ENCODE measurements around the gene FUT3. TPM values are rescaled to one million over a fixed set of nuclear protein-coding genes. Genes with fewer than 3 reads are reported as not detected.

FUT3 gene
- total and polyA plus RNA-seq, 2 of the 8 experiments (the other 6 are each of a cell fraction or from before 2014, with no cell fraction given), result 0.15 to 0.63 TPM

DNA sequence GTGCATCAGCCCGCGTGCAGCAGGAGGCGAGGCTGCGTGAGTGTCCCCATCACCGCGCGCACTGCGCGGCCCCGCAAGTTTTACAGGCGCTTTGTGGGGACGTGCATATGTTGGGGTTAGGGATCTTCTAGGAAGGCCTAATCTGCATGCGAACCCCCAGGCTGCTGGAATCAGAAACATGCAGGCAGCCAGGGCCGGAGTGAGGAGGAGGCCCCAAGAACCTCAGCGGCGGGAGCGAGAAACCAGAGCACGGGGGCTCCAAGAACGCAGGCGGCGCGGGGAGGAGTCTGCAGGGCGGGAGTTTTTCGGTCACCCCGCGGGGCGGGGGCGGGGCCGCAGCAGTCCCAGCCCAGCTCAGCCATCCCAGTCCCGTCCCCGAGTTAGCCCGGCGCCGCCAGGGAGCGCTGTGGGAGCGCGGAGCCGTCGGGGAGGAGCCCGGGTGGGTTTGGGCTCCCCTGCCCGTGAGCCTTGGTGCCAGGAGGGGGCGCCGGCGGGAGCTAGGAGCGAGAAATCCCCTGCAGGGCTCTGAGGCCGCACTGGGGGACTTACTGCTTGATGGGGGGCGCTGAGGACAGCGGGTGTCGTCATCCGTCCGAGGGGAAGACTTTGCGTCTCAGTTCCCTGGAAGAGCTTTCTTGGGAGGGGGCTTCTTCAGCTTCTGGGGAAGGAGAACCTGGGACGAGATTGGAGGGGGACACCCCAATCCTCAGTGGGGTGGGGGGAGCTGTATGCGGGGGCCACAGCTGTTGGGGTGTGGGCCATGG is 47.3 kb downstream of the FUT3 start (continued):
- TF ChIP-seq CHD7 (IDR thresholded peaks at IDR 0.05; ENCODE audit: insufficient replicate concordance, low read length), result no peak
- TF ChIP-seq RXRA (IDR thresholded peaks at IDR 0.05; ENCODE audit: insufficient read depth, low read depth, low read length), result no peak
- TF ChIP-seq RBBP5 (IDR thresholded peaks at IDR 0.05; ENCODE audit: borderline replicate concordance, low read depth, low read length), result 0 out of 2 replicates have a peak, but pooled peaks have one; percentile 28
- TF ChIP-seq ATF2 (IDR thresholded peaks at IDR 0.05; ENCODE audit: low read length), result no peak; the same call in 1 of the 2 replicates
- no peak for TF ChIP-seq POLR2AphosphoS5 (IDR thresholded peaks at IDR 0.05; ENCODE audit: low read depth, low read length)
- peak; percentile 32; the same call in 1 of the 2 replicates for TF ChIP-seq JUND (IDR thresholded peaks at IDR 0.05; ENCODE audit: low read length)
- TF ChIP-seq YY1 (IDR thresholded peaks at IDR 0.05; ENCODE audit: low read depth, low read length), result peak; percentile 58; the same call in 1 of the 2 replicates
- no peak for TF ChIP-seq SAP30 (IDR thresholded peaks at IDR 0.05; ENCODE audit: insufficient read depth, insufficient replicate concordance, low read length)

All from H1 (cell line).